ENCODE measurements around the gene CMPK2. TPM values are rescaled to one million over a fixed set of nuclear protein-coding genes. Genes with fewer than 3 reads are reported as not detected.

Gene CMPK2
- total and polyA plus RNA-seq, 10 of the 15 experiments (the other 5 are each of a cell fraction or from before 2014, with no cell fraction given): 0.50 to 5.6 (median 3.2) TPM

GRCh38 chr2:6854416-6854815, 11.3 kb downstream of the CMPK2 start:
- Histone ChIP-seq H3K27ac (ENCODE audit: control insufficient read depth, insufficient read depth) (no peak overlapping the region), H3K9ac (ENCODE audit: control insufficient read depth, insufficient read depth, low read length) (no peak overlapping the region), H3K4me3 (no peak overlapping the region), H3K36me3 (ENCODE audit: control insufficient read depth in 2 of 2, insufficient read depth in 2 of 2, low read length in 1 of 2) (no peaks in the 10 kb centered on the region; a peak in 1 of 4 replicates), H3K9me3 (replicated peaks; ENCODE audit: control insufficient read depth, insufficient read depth, low read length) (peaks cover 5% of the 10 kb centered on the region; the same call in 1 of the 3 replicates), H3K4me1 (ENCODE audit: control insufficient read depth, insufficient read depth, low read length) (no peaks in the 10 kb centered on the region), H2AFZ (ENCODE audit: control insufficient read depth, low read depth, low read length) (no peak overlapping the region), H4K20me1 (ENCODE audit: control insufficient read depth, insufficient read depth) (no peaks in the 10 kb centered on the region), H3K79me2 (ENCODE audit: control insufficient read depth, insufficient read depth, low read length) (no peaks in the 10 kb centered on the region), H3K4me2 (ENCODE audit: control insufficient read depth, insufficient read depth) (no peak overlapping the region), H3K27me3 (replicated peaks in 1 of 2; ENCODE audit: control insufficient read depth in 2 of 2, insufficient read depth in 2 of 2, low read length in 1 of 2) (no peaks in the 10 kb centered on the region)
- intact Hi-C loops (cut with micrococcal nuclease; ENCODE audit: unreplicated experiment): no loop called here
- ATAC-seq (no peak), DNase-seq (ENCODE audit: low read depth, low spot score) (no peak), FAIRE-seq (no peak)
- POLR2A ChIA-PET: no interaction called here
- CTCF ChIA-PET: interaction anchor here (0.6 kb wide), 2 partner anchors 43 to 191 kb away, joined by 3 read pairs; no protein-coding TSS in a partner anchor
- SMC1A ChIA-PET (ENCODE audit: uncharacterized antibody, unreplicated experiment): interaction anchor here (1.0 kb wide), 1 partner anchor 11 kb away, joined by 4 read pairs; the partner anchor contains the start of gene CMPK2
- in situ Hi-C loops (cut with MboI): no loop called here
- RAD21 ChIA-PET (ENCODE audit: unreplicated experiment): no interaction called here
- 67% methylated on average over 2 of the region's 2 CpGs for WGBS (ENCODE audit: insufficient coverage, insufficient replicate concordance, low lambda C conversion rate, missing lambda C conversion rate)
- BruUV-seq (replicated peaks): no TSS peak
- TF ChIP-seq E2F8 (IDR thresholded peaks at IDR 0.05; ENCODE audit: low read depth, partially characterized antibody): no peak
- TF ChIP-seq BRCA1 (IDR thresholded peaks at IDR 0.05; ENCODE audit: low read depth, low read length): no peak
- no peak for TF ChIP-seq ZBTB40 (IDR thresholded peaks at IDR 0.05; ENCODE audit: borderline replicate concordance)
- TF ChIP-seq ZNF592 (IDR thresholded peaks at IDR 0.05): no peak
- TF ChIP-seq ELK1 (IDR thresholded peaks at IDR 0.05; ENCODE audit: low read depth, low read length): no peak
- no peak for TF ChIP-seq SIN3A (IDR thresholded peaks at IDR 0.05; ENCODE audit: low read depth, low read length)
- no peak for TF ChIP-seq IKZF1 (conservative IDR thresholded peaks at IDR 0.05)
- TF ChIP-seq POLR2A (IDR thresholded peaks at IDR 0.05; ENCODE audit: low read depth, low read length): no peak
- TF ChIP-seq JUND (IDR thresholded peaks at IDR 0.05; ENCODE audit: low read depth, low read length): no peak
- no peak for TF ChIP-seq KLF5 (IDR thresholded peaks at IDR 0.05; ENCODE audit: partially characterized antibody)

Measured in GM12878 (cell line).